ENCODE data around the gene MAVS.

The MAVS gene

GRCh38 chr20:3909952-3910366 lies 63.3 kb downstream of the MAVS start:
- POLR2A ChIA-PET, result no interaction called here

GRCh38 chr20:3910853-3911252 lies 64.2 kb downstream of the MAVS start:
- TF ChIP-seq FOXA1 (IDR thresholded peaks at IDR 0.05), result no peak
- no peak for TF ChIP-seq LEF1 (IDR thresholded peaks at IDR 0.05; ENCODE audit: borderline replicate concordance)
- TF ChIP-seq FOXM1 (IDR thresholded peaks at IDR 0.05; ENCODE audit: borderline replicate concordance), result no peak
- no peak for TF ChIP-seq PKNOX1 (IDR thresholded peaks at IDR 0.05)
- TF ChIP-seq BHLHE40 (IDR thresholded peaks at IDR 0.05; ENCODE audit: borderline replicate concordance), result no peak
- TF ChIP-seq ELF4 (IDR thresholded peaks at IDR 0.05), result no peak
- TF ChIP-seq SUZ12 (IDR thresholded peaks at IDR 0.05), result no peak
- no peak for TF ChIP-seq ZNF384 (IDR thresholded peaks at IDR 0.05)
- TF ChIP-seq FOXK2 (IDR thresholded peaks at IDR 0.05), result no peak
- no peak for TF ChIP-seq NFRKB (IDR thresholded peaks at IDR 0.05)
- CTCF ChIA-PET, result interaction anchor here (0.6 kb wide), 1 partner anchor 9 kb away, joined by 4 read pairs; no protein-coding TSS in a partner anchor
- no peak for DNase-seq (ENCODE audit: extremely low spot score)
- POLR2A ChIA-PET, result no interaction called here

More at GRCh38 chr20:3909952-3910366, 63.3 kb downstream of the MAVS start:
- no peak for DNase-seq (ENCODE audit: extremely low spot score)
- TF ChIP-seq BHLHE40 (IDR thresholded peaks at IDR 0.05; ENCODE audit: borderline replicate concordance), result no peak
- no peak for TF ChIP-seq SP1 (IDR thresholded peaks at IDR 0.05)
- no peak for TF ChIP-seq HDGF (IDR thresholded peaks at IDR 0.05; ENCODE audit: borderline replicate concordance)
- TF ChIP-seq NFRKB (IDR thresholded peaks at IDR 0.05), result no peak
- no peak for TF ChIP-seq FOXK2 (IDR thresholded peaks at IDR 0.05)
- no peak for TF ChIP-seq ELF4 (IDR thresholded peaks at IDR 0.05)
- TF ChIP-seq SUZ12 (IDR thresholded peaks at IDR 0.05), result no peak
- TF ChIP-seq L3MBTL2 (conservative IDR thresholded peaks at IDR 0.05), result no peak
- TF ChIP-seq LEF1 (IDR thresholded peaks at IDR 0.05; ENCODE audit: borderline replicate concordance), result no peak
- no peak for TF ChIP-seq ZNF384 (IDR thresholded peaks at IDR 0.05)
- no peak for TF ChIP-seq FOXA1 (IDR thresholded peaks at IDR 0.05)
- TF ChIP-seq TARDBP (IDR thresholded peaks at IDR 0.05), result no peak
- TF ChIP-seq PKNOX1 (IDR thresholded peaks at IDR 0.05), result no peak
- no peak for TF ChIP-seq CTBP1 (IDR thresholded peaks at IDR 0.05; ENCODE audit: borderline replicate concordance)
- no peak for TF ChIP-seq FOXM1 (IDR thresholded peaks at IDR 0.05; ENCODE audit: borderline replicate concordance)
- TF ChIP-seq ARNT (IDR thresholded peaks at IDR 0.05), result no peak
- CTCF ChIA-PET, result interaction anchor here (0.7 kb wide), 1 partner anchor 97 kb away, joined by 7 read pairs; no protein-coding TSS in a partner anchor

- DNase-seq (ENCODE audit: extremely low spot score), result no peak
- TF ChIP-seq FOXA1 (IDR thresholded peaks at IDR 0.05), result no peak
- no peak for TF ChIP-seq NFRKB (IDR thresholded peaks at IDR 0.05)
- no peak for TF ChIP-seq PKNOX1 (IDR thresholded peaks at IDR 0.05)
- TF ChIP-seq SUZ12 (IDR thresholded peaks at IDR 0.05), result no peak
- no peak for TF ChIP-seq ELF4 (IDR thresholded peaks at IDR 0.05)
- TF ChIP-seq ARNT (IDR thresholded peaks at IDR 0.05), result no peak
- no peak for TF ChIP-seq CTBP1 (IDR thresholded peaks at IDR 0.05; ENCODE audit: borderline replicate concordance)
- no peak for TF ChIP-seq L3MBTL2 (conservative IDR thresholded peaks at IDR 0.05)
- TF ChIP-seq LEF1 (IDR thresholded peaks at IDR 0.05; ENCODE audit: borderline replicate concordance), result no peak
- no peak for TF ChIP-seq FOXM1 (IDR thresholded peaks at IDR 0.05; ENCODE audit: borderline replicate concordance)
- no peak for TF ChIP-seq FOXK2 (IDR thresholded peaks at IDR 0.05)
- no peak for TF ChIP-seq HDGF (IDR thresholded peaks at IDR 0.05; ENCODE audit: borderline replicate concordance)
- no peak for TF ChIP-seq BHLHE40 (IDR thresholded peaks at IDR 0.05; ENCODE audit: borderline replicate concordance)
- TF ChIP-seq SP1 (IDR thresholded peaks at IDR 0.05), result no peak
- no peak for TF ChIP-seq TARDBP (IDR thresholded peaks at IDR 0.05)
- TF ChIP-seq ZNF384 (IDR thresholded peaks at IDR 0.05), result no peak
- ChIA-PET CTCF (no interaction called here), POLR2A (no interaction called here)
These were observed 65.3 kb downstream of the MAVS start for GRCh38 chr20:3911956-3912355.

GRCh38 chr20:3914446-3914845 lies 67.8 kb downstream of the MAVS start:
- no peak for DNase-seq (ENCODE audit: extremely low spot score)
- CTCF ChIA-PET, result no interaction called here
- TF ChIP-seq CTBP1 (IDR thresholded peaks at IDR 0.05; ENCODE audit: borderline replicate concordance) (no peak), ZNF384 (IDR thresholded peaks at IDR 0.05) (no peak), ELF4 (IDR thresholded peaks at IDR 0.05) (no peak), LEF1 (IDR thresholded peaks at IDR 0.05; ENCODE audit: borderline replicate concordance) (no peak), TARDBP (IDR thresholded peaks at IDR 0.05) (no peak), HDGF (IDR thresholded peaks at IDR 0.05; ENCODE audit: borderline replicate concordance) (no peak), PKNOX1 (IDR thresholded peaks at IDR 0.05) (no peak), ARNT (IDR thresholded peaks at IDR 0.05) (no peak), FOXM1 (IDR thresholded peaks at IDR 0.05; ENCODE audit: borderline replicate concordance) (no peak), SP1 (IDR thresholded peaks at IDR 0.05) (no peak), BHLHE40 (IDR thresholded peaks at IDR 0.05; ENCODE audit: borderline replicate concordance) (no peak), SUZ12 (IDR thresholded peaks at IDR 0.05) (no peak), FOXA1 (IDR thresholded peaks at IDR 0.05) (no peak), NFRKB (IDR thresholded peaks at IDR 0.05) (no peak)
- POLR2A ChIA-PET, result no interaction called here

- CTCF ChIA-PET, result no interaction called here
These were observed 69.1 kb downstream of the MAVS start for GRCh38 chr20:3915691-3916090.

More at GRCh38 chr20:3915691-3916090, 69.1 kb downstream of the MAVS start:
- DNase-seq (ENCODE audit: extremely low spot score), result no peak
- TF ChIP-seq ZNF384 (IDR thresholded peaks at IDR 0.05) (no peak), FOXK2 (IDR thresholded peaks at IDR 0.05) (no peak), LEF1 (IDR thresholded peaks at IDR 0.05; ENCODE audit: borderline replicate concordance) (no peak), SP1 (IDR thresholded peaks at IDR 0.05) (no peak), FOXM1 (IDR thresholded peaks at IDR 0.05; ENCODE audit: borderline replicate concordance) (no peak), ARNT (IDR thresholded peaks at IDR 0.05) (no peak), SUZ12 (IDR thresholded peaks at IDR 0.05) (no peak), TARDBP (IDR thresholded peaks at IDR 0.05) (no peak), BHLHE40 (IDR thresholded peaks at IDR 0.05; ENCODE audit: borderline replicate concordance) (no peak), PKNOX1 (IDR thresholded peaks at IDR 0.05) (no peak), ELF4 (IDR thresholded peaks at IDR 0.05) (no peak)
- POLR2A ChIA-PET, result no interaction called here
